NCI-H82 (cell line): ENCODE results near the gene BTD.

Source experiments
- DNase-seq: peaks from one replicate; lab custom pipeline; 2025; lab: John Stamatoyannopoulos, UW

The BTD gene

DNA sequence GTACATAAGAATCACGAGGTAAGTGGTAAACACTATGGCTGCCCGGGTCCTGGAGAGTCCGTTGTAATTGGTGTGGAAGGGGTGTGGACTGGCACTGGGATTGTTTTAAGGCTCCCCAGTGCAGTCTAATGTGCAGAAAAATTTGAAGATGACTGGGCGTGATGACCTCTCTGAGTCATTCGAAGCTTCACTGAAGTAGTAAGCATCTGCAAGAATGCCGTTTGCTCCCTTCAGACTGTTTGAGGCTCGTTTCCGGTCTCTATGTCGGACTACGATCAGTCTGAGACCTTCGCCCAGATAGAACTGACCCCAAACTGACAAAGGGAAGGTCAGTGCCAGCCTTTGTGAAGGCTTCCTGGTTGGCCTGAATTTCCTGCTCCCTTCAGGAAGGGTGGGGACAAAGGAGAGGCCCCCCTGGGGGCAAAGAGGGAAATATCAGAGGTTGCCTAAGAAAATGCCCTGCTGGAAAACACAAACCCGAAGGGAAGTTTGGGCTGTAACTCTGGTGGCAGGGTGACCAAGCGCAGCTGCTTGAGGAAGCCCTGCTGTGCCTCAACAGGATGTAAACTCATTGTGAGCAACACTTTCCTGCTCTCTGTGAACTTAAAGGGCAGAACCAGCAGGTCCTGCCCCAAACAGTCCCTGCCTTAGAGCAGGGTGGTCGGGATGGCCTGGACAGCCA, 34.6 kb downstream of the BTD start:
- no peak for DNase-seq

DNA sequence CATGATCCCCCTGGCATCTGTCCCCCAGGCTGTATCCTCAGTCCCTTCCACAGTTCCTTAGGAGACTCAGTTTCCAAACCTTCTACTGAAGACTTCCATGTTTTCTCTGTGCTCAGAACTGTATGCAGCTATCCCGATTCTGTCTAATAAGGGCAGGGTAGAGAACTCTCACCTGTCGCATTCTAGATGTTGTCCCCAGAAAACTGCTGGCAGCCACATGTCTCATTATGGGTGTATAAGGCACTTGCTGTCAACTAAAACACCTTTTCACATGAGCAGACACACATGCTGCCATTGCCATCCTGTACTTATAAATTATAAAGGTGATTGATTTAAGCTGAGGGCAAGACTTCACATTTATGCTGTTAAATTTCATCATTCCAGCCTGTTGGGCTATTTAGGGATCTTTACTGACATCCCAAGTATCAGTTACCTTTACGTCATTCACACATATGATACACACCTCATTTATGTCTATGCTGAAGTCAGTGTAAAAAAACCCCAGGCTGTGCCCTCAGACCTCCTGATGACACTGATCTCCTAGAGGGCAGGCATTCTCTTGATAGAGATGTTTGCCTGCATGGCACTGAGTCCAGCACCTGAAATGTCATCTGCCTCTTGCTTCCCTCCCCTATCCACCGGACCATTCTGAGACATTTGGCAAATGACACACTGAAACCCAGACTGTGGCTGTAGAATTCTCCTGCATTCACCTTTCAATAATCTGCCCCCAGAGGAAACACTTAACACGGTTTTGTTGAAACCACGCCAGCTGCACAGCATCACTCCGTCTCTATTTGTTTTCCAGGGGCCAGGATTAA, 35.8 kb downstream of the BTD start:
- peak; percentile 30 for DNase-seq

GRCh38 chr3:15638193-15638890, 36.8 kb downstream of the BTD start:
- no peak for DNase-seq

DNA sequence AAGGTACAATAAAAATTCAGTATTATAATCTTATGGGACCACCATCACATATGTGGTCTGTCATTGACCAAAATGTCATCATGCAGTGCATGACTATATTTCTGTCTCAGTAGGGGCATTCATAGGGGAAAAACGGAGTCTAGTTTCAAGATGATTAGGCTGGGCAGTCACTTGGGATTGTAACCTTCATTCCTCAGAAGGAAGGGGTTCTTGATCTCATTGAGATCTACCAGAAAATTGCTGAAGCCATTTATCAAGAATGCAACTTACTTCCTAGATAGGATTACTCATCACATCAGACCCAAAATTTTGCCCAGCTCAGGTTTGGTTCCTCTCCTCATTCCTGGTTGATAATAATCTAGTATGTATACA, 37.3 kb downstream of the BTD start:
- no peak for DNase-seq

GRCh38 chr3:15645246-15645645, 43.7 kb downstream of the BTD start:
- no peak for DNase-seq

DNA sequence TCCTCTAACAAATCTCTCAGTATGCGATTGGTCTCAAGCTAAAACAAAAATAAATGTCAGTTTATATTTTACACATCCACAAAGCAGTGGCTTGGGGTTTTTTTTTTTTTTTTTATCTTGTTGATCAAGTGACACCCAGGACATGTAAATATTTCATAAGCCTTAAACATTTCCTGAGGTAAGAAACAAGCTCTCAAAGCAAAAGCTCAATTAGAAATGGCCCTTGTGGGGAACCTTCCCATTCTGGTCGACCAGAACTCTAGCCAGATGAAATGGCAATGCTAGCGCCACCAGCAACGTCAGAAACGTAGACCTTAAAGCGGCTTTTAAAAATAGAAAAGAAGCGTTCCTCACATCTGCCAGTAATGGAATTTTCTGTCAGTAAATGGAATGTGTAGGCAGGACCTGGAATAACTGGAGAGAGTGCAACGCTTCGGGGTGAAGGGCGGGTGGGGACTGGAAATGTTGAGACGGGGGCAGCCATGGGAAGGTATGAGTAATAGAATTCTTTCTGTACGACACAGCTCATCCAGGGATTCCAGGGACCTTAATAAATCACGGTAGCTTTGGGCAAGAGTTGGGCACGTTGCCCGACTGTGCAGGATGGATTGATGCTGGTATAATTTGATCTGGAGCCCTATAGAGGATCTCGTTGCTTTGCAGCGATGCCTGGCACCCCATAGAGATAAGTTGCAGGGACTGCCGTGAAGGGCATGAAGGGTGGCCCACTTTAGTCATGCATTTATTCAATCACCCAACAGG, 44.4 kb downstream of the BTD start:
- no peak for DNase-seq

- DNase-seq, result no peak
Measured at GRCh38 chr3:15646851-15647511, 45.4 kb downstream of the BTD start.

GRCh38 chr3:15647611-15648167, 46.1 kb downstream of the BTD start:
- DNase-seq, result no peak

- DNase-seq, result no peak
Measured at GRCh38 chr3:15649341-15649740, 47.8 kb downstream of the BTD start.

DNA sequence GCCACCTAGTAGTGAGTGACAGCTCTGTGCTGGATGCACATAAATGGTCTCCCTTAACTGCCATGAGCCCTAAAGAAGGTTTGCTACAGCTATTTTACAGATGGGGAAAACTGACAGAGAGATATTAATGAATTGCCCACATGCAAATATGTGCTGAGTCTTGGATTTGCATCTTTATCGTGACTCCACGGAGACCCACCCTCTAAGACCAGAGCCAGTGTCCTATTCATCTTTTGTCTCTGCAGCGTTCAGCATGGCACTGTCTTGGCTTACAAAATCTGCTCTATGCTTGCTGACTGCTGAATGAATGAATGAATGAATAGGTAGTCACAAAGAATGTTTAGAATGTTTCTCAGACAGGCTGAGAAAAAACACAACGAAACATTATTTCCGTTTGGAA, 48.3 kb downstream of the BTD start:
- DNase-seq, result no peak

GRCh38 chr3:15651396-15651795, 49.9 kb downstream of the BTD start:
- DNase-seq, result no peak

GRCh38 chr3:15653321-15653720, 51.8 kb downstream of the BTD start:
- no peak for DNase-seq

GRCh38 chr3:15654127-15654526, 52.6 kb downstream of the BTD start:
- peak; percentile 40 for DNase-seq

DNA sequence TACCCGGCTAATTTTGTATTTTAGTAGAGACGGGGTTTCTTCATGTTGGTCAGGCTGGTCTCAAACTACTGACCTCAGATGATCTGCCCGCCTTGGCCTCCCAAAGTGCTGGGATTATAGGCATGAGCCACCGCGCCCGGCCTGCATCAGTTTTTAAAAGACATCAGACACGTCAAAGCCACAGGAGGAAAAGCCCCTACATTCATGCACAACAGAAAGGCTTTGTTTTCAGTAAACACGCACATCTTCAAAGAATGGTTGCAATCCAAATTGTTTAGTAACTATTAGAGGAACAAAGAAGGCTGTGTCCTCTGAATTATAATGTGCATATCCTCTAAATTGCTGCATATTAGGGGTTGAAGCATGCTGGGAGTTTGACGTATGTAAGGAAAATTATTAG, 53.3 kb downstream of the BTD start:
- no peak for DNase-seq

DNA sequence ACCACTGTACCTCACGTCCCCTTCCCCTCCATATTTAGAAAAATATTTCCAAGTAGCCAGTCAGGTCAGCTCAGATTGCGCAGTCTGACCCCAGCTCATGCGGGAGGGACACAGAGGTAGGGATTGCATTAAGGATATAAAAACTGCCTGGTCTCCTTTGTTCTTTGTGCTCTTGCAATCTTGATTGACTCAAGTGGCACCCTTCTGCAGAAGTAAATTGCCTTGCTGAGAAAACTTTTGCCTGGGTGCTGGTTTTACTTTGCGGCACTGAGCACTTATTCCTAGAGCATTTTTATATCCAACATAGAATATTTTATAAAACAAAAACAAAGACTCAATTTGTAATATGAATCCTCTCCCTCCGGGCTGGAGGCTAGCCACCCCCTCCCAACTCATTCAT, 54.8 kb downstream of the BTD start:
- no peak for DNase-seq

- no peak for DNase-seq
Measured at GRCh38 chr3:15657016-15657415, 55.5 kb downstream of the BTD start.

DNA sequence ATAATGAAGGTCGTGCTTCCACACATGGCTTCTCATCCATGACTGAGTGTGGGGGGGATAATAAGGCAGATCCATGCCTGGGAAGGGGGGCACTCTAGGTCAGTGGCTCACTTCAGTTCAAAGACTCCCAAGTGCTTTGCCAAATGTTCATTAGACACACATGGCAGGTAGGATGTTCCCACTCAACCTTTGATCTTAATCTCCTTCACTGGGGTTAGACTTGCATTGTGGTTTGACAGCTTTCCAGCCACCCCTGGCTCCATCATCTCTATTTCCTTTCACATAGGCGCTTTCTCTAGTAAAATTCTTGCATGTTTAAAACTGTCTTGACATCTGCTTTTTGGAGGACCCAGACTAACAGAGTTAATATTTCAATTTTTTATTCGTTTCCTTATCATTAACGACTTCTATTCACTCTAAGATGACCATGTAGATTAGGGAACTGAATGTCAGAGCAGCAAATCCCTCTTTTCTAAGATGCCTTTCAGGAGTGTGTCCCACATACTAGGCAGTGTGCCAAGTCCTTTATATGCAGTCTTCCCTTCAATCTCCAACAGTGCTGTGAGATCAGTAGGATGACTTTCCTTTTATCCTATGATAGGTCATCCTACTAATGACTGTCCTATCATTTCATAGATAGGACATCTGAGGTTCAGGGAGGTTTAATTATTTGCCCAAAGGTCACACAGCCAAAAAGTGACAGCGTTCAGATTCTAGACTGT, 57.9 kb downstream of the BTD start:
- peak; percentile 36 for DNase-seq

DNA sequence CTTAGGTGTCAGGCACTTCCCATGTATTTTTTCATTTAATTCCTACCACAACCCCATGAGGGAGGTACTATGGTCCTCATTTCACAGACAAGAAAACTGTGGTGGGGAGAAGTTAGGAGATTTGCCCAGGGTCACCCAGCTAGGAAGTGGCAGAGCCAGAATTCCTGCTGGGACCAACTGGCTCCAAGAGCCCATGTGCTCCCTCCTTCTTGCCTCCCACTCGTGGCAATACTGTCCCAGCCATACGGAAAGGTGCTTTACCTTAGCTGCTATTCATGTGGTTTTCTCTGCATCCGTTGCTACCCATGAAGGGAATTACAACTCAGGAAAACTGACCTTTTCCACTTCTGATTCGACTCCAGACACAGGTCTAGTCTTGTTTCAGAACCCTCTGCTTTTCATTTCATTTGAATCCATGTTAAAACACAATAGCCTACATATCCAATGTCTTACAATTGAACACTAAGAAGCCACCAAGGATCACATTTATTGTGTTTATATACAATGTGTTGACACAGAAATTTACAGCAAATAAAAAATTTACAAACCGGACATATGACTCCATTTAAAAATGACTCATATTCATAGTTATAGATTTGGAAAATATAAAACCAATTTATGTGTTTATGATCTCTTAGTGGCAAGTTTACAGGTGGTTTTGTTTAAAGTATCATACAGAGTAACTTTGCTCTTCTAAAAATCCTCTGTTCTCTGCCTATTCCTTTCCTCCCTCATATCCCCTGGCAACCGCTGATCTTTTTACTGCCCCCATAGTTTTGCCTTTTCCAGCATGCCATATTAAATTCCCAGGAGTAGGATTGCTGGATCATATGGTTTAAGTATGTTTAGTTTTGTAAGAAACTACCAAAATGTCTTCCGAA, 58.8 kb downstream of the BTD start:
- no peak for DNase-seq

- no peak for DNase-seq
Measured at GRCh38 chr3:15664144-15664543, 62.6 kb downstream of the BTD start.
